ENCODE results near the gene RHCG. TPM values are rescaled to one million over a fixed set of nuclear protein-coding genes. Genes with fewer than 3 reads are reported as not detected.

The RHCG gene
- total and polyA plus RNA-seq, 12 donors = 0.33 to 4.1 (median 1.5) TPM; not detected in 2

DNA sequence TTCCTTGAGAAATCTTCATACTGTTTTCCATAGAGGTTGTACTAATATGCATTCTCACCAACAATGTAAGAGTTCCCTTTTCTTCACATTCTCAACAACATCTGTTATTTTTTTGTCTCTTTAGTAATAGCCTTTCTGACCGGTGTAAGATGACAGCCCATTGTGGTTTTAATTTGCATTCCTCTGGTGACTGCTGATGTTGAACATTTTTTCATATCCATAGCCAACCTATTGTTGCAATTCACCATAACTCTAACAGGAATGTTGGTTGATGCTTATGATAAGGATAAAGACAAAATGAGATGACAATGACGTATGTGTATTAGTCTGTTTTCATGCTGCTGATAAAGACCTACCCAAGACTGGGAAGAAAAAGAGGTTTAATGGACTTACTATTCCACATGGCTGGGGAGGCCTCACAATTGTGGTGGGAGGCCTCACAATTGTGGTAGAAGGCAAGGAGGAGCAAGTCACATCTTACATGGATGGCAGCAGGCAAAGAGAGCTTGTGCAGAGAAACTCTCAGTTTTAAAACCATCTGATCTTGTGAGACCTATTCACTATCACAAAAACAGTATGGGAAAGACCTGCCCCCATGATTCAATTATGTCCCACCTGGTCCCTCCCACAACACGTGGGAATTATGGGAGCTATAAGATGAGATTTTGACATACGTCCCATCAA, 37.6 kb upstream of the RHCG start:
- Histone ChIP-seq H3K27me3 (no peaks in the 10 kb centered on the region), H3K27ac (no peak overlapping the region), H3K36me3 (replicated peaks in 1 of 2) (no peaks in the 10 kb centered on the region), H3K9me3 (replicated peaks in 1 of 3) (peaks cover 0 to 5% (median 0%) of the 10 kb centered on the region in 3 donors), H3K4me3 (no peak overlapping the region), H3K4me1 (replicated peaks in 1 of 2) (no peaks in the 10 kb centered on the region)
- intact Hi-C loops (cut with DNase I) = no loop called here
- no peak for DNase-seq
- WGBS, 4 donors = 79 to 90% (median 86%) methylated on average over 4 of the region's 4 CpGs
- TF ChIP-seq POLR2A (IDR thresholded peaks at IDR 0.05) = no peak
- TF ChIP-seq, protein P1, sequence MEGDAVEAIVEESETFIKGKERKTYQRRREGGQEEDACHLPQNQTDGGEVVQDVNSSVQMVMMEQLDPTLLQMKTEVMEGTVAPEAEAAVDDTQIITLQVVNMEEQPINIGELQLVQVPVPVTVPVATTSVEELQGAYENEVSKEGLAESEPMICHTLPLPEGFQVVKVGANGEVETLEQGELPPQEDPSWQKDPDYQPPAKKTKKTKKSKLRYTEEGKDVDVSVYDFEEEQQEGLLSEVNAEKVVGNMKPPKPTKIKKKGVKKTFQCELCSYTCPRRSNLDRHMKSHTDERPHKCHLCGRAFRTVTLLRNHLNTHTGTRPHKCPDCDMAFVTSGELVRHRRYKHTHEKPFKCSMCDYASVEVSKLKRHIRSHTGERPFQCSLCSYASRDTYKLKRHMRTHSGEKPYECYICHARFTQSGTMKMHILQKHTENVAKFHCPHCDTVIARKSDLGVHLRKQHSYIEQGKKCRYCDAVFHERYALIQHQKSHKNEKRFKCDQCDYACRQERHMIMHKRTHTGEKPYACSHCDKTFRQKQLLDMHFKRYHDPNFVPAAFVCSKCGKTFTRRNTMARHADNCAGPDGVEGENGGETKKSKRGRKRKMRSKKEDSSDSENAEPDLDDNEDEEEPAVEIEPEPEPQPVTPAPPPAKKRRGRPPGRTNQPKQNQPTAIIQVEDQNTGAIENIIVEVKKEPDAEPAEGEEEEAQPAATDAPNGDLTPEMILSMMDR (IDR thresholded peaks at IDR 0.05) = no peak

DNA sequence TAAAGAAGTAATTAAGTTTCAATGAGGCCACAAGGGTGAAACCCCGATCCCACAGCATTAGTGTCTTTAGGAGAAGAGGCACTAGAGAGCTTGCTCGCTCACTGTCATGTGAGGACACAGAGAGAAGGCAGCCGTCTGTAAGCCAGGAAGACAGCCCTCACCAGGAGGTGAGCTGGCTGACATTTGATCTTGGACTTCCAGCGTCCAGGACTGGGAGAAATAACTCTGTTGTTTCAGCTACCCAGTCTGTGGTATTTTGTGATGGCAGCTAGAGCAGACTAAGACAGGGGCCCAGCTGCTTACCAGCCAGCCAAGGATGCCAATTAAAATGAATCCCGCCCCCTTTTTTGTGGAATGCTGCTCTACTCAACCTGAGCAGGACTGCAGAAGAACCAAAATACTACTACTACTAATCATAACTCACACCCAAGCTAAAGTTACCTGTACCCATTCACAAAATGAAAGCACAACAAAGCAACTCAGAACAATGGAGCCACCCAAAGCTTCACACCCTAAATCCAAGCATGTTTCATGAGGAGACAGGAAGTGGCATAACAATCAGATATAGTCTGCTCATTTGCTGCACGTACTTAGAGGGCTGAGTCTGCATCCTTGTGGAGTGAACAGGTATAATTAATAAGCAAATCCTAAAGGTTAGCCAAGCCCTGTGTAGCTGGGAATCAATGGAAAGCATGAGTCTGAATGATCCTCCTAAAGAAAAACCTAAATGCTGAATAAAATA, 35.6 kb upstream of the RHCG start:
- TF ChIP-seq POLR2A (IDR thresholded peaks at IDR 0.05) = no peak
- TF ChIP-seq, protein P1 (IDR thresholded peaks at IDR 0.05) = no peak
- intact Hi-C loops (cut with DNase I) = no loop called here
- H3K4me3 ChIP-seq = no peak overlapping the region
- no peaks in the 10 kb centered on the region for H3K9me3 ChIP-seq (replicated peaks in 1 of 3)
- H3K27me3 ChIP-seq = no peaks in the 10 kb centered on the region
- H3K4me1 ChIP-seq (replicated peaks in 1 of 2) = no peaks in the 10 kb centered on the region
- no peak overlapping the region for H3K27ac ChIP-seq
- H3K36me3 ChIP-seq (replicated peaks in 1 of 2) = no peaks in the 10 kb centered on the region
- WGBS, 4 donors = 74 to 79% (median 76%) methylated on average over 4 to 6 of the region's 6 CpGs
- no peak for DNase-seq

DNA sequence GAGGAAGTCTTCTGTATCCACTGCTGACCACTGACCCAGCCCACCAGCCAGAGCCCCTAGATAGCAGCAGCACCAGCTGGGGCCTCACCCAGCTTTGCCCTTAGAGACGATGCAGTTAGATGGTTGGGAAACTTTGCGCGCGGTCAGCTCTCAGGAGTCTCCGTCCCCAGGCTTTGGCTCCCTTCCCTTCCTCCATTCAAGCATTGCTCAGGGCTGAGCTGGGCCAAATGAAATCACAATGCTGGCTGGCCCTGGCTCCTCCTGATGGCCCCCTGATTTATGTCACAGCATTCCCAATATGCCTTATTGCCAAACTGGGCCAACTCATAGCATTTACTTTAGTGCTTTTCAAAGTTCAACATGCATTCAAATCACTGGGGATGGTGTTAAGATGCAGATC, 34.6 kb upstream of the RHCG start:
- no peaks in the 10 kb centered on the region for H3K36me3 ChIP-seq (replicated peaks in 1 of 2)
- no peaks in the 10 kb centered on the region for H3K9me3 ChIP-seq (replicated peaks in 1 of 3)
- H3K4me1 ChIP-seq (replicated peaks in 1 of 2) = no peaks in the 10 kb centered on the region
- TF ChIP-seq POLR2A (IDR thresholded peaks at IDR 0.05) = no peak
- TF ChIP-seq, protein P1 (IDR thresholded peaks at IDR 0.05) = no peak
- intact Hi-C loops (cut with DNase I) = no loop called here
- 72 to 93% (median 88%) methylated on average over 5 of the region's 5 CpGs for WGBS, 4 donors
- no peak for DNase-seq
- H3K27ac ChIP-seq = no peak overlapping the region
- no peak overlapping the region for H3K4me3 ChIP-seq
- H3K27me3 ChIP-seq = no peaks in the 10 kb centered on the region

DNA sequence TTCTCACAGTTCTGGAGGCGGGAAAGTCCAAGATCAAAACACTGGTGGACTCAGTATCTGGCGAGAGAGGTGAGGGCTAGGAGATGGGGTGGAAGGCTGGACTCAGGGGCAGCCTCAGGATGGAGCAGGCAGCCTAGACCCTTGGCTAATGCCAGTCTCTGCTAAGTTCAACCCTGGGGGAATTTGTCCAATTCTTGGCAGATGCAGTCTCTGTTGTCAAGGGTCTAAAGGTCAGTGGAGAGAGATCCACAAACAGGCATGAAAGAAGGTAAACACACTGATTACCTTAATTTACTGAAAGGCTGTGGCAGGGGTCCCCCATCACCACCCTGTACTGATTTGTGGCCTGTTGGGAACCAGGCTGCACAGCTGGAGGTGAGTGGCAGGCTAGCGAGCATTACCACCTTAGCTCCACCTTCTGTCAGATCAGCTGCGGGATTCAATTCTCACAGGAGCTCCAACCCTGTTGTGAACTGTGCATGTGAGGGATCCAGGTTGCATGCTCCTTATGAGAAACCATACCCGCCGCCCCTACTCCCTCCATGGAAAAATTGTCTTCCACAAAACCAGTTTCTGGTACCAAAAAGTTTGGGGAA, 32.5 kb upstream of the RHCG start:
- intact Hi-C loops (cut with DNase I) = no loop called here
- Histone ChIP-seq H3K27me3 (no peaks in the 10 kb centered on the region), H3K4me1 (replicated peaks in 1 of 2) (no peaks in the 10 kb centered on the region), H3K27ac (no peak overlapping the region), H3K36me3 (replicated peaks in 1 of 2) (no peaks in the 10 kb centered on the region), H3K4me3 (no peak overlapping the region), H3K9me3 (replicated peaks in 1 of 3) (no peaks in the 10 kb centered on the region)
- 77 to 87% (median 83%) methylated on average over 5 to 6 of the region's 6 CpGs for WGBS, 4 donors
- DNase-seq = no peak
- TF ChIP-seq POLR2A (IDR thresholded peaks at IDR 0.05) = no peak
- TF ChIP-seq, protein P1 (IDR thresholded peaks at IDR 0.05) = no peak

All from adrenal gland (tissue), 12 donors.